H1 (cell line): ENCODE results near the gene APOBEC3F. TPM values are rescaled to one million over a fixed set of nuclear protein-coding genes. Genes with fewer than 3 reads are reported as not detected.
"Not testable (repeated sequence)": the region's sequence is repeated elsewhere in the genome, so short reads cannot be mapped to it uniquely, and the experiment has no call there.

ENCODE experiments used
- CTCF ChIA-PET: fragments of 300-600 bp; sonication (Branson Sonifier 250); formaldehyde crosslinking; loops from one replicate; lab custom pipeline; 2021; ENCODE audit not compliant: partially characterized antibody; lab: Charles Lee
- POLR2A ChIA-PET: fragments of 300-600 bp; sonication (Branson Sonifier 250); formaldehyde crosslinking; loops from one replicate; lab custom pipeline; 2021; ENCODE audit warnings: inconsistent platforms; ENCODE audit not compliant: partially characterized antibody; lab: Charles Lee
- DNase-seq, 2 experiments: peaks; one replicate each; pipeline versions ENCODE4 v3.0.0 to v3.0.0-alpha.2; 2010 to 2022; ENCODE audit warnings: low spot score in 2 of 2, low read depth in 1 of 2, mixed read lengths in 1 of 2
- FAIRE-seq: peaks from 2 replicates; lab custom pipeline; 2011; peaks lifted over from hg19 to GRCh38; lab: Jason Lieb, UNC
- H2AFZ ChIP-seq: 2 replicates; pipeline ENCODE4 v1.8.1; 2012; ENCODE audit warnings: low read length, inconsistent platforms
- H2AK5ac ChIP-seq: 2 replicates; pipeline ENCODE4 v1.6.1; 2013; ENCODE audit warnings: low read depth, low read length
- H2BK120ac ChIP-seq: replicated peaks from 2 replicates; pipeline ENCODE3; 2013; ENCODE audit warnings: low read depth, low read length, inconsistent platforms
- H2BK12ac ChIP-seq: 2 replicates; pipeline ENCODE4 v1.6.1; 2013; ENCODE audit warnings: low read depth, low read length
- H2BK15ac ChIP-seq: 2 replicates; pipeline ENCODE4 v1.6.1; 2013; ENCODE audit warnings: low read length
- H2BK20ac ChIP-seq: 2 replicates; pipeline ENCODE4 v1.6.1; 2013; ENCODE audit warnings: low read length
- H2BK5ac ChIP-seq: 2 replicates; pipeline ENCODE4 v1.6.1; 2013; ENCODE audit warnings: low read depth, low read length
- H3K14ac ChIP-seq: 2 replicates; pipeline ENCODE4 v1.6.1; 2013; ENCODE audit warnings: inconsistent platforms; ENCODE audit not compliant: insufficient read length
- H3K18ac ChIP-seq: 2 replicates; pipeline ENCODE4 v1.6.1; 2013; ENCODE audit warnings: low read length; ENCODE audit errors: extremely low read depth
- H3K23ac ChIP-seq: 2 replicates; pipeline ENCODE4 v1.6.1; 2013; ENCODE audit warnings: inconsistent platforms; ENCODE audit not compliant: insufficient read length
- H3K23me2 ChIP-seq: 2 replicates; pipeline ENCODE4 v1.6.1; 2013; ENCODE audit warnings: low read depth, low read length
- H3K27ac ChIP-seq: 2 replicates; pipeline ENCODE4 v1.6.1; 2011; ENCODE audit warnings: low read depth, low read length, inconsistent platforms
- H3K27me3 ChIP-seq, 4 experiments: replicated peaks in 1 of 4; 1 replicate in 1 of 4; 2 replicates in 3 of 4; pipeline versions ENCODE4 v1.6.1 to v1.8.1; 2011 to 2013; ENCODE audit warnings: low read length in 3 of 4, mild to moderate bottlenecking in 3 of 4, inconsistent platforms in 2 of 4, mixed read lengths in 2 of 4, moderate library complexity in 1 of 4; ENCODE audit not compliant: control insufficient read depth in 3 of 4, insufficient read depth in 3 of 4; ENCODE audit errors: extremely low read depth in 1 of 4
- H3K36me3 ChIP-seq, 4 experiments: 2 replicates each; pipeline versions ENCODE4 v1.6.1 to v1.8.1; 2011 to 2013; ENCODE audit warnings: mild to moderate bottlenecking in 4 of 4, low read length in 3 of 4, moderate library complexity in 2 of 4, control low read depth in 1 of 4, inconsistent platforms in 1 of 4; ENCODE audit not compliant: insufficient read depth in 4 of 4, control insufficient read depth in 2 of 4
- H3K4ac ChIP-seq: replicated peaks from 2 replicates; pipeline ENCODE3; 2013; ENCODE audit warnings: low read length, low read depth, mixed read lengths, inconsistent platforms; ENCODE audit not compliant: insufficient read length
- H3K4me1 ChIP-seq, 4 experiments: replicated peaks in 1 of 4; 1 replicate in 1 of 4; 2 replicates in 3 of 4; pipeline versions ENCODE4 v1.6.1 to v1.8.1; 2011 to 2013; ENCODE audit warnings: low read length in 3 of 4, inconsistent platforms in 2 of 4, mixed read lengths in 1 of 4; ENCODE audit not compliant: insufficient read depth in 4 of 4, control insufficient read depth in 3 of 4
- H3K4me2 ChIP-seq, 2 experiments: 2 replicates each; pipeline versions ENCODE4 v1.6.1 to v1.8.1; 2011 to 2013; ENCODE audit warnings: low read depth in 2 of 2, low read length in 2 of 2, control low read depth in 1 of 2, inconsistent platforms in 1 of 2, mild to moderate bottlenecking in 1 of 2; ENCODE audit not compliant: insufficient read depth in 1 of 2
- H3K4me3 ChIP-seq, 4 experiments: fragments of 200-600, 300-600 bp in 1 of 4; sonication (generic), shearing (Covaris generic), sonication (Bioruptor Twin) in 1 of 4; 2 replicates each; pipeline versions ENCODE4 v1.5.1 to v1.8.1; 2011 to 2016; ENCODE audit warnings: low read length in 4 of 4, low read depth in 3 of 4, control low read depth in 2 of 4, inconsistent platforms in 2 of 4, mild to moderate bottlenecking in 2 of 4, mixed read lengths in 1 of 4, moderate library complexity in 1 of 4; ENCODE audit not compliant: insufficient read depth in 2 of 4; ENCODE audit errors: extremely low read depth in 1 of 4
- H3K56ac ChIP-seq: replicated peaks from 2 replicates; pipeline ENCODE3; 2013; ENCODE audit warnings: low read depth, mild to moderate bottlenecking, mixed read lengths, low read length, inconsistent platforms; ENCODE audit not compliant: insufficient read length
- H3K79me1 ChIP-seq: 2 replicates; pipeline ENCODE4 v1.6.1; 2013; ENCODE audit warnings: low read depth, low read length, control low read depth
- H3K79me2 ChIP-seq, 2 experiments: 2 replicates each; pipeline versions ENCODE4 v1.6.1 to v1.8.1; 2012 to 2013; ENCODE audit warnings: low read length in 2 of 2, mild to moderate bottlenecking in 2 of 2, inconsistent platforms in 1 of 2; ENCODE audit not compliant: insufficient read depth in 2 of 2, control insufficient read depth in 1 of 2
- H3K9ac ChIP-seq, 4 experiments: replicated peaks in 1 of 4; 1 replicate in 1 of 4; 2 replicates in 3 of 4; pipeline versions ENCODE4 v1.6.1 to v1.8.1; 2011 to 2013; ENCODE audit warnings: low read depth in 3 of 4, low read length in 3 of 4, control low read depth in 2 of 4, mild to moderate bottlenecking in 2 of 4, moderate library complexity in 2 of 4, inconsistent platforms in 1 of 4; ENCODE audit errors: extremely low read depth in 1 of 4
- H3K9me3 ChIP-seq, 2 experiments: 2 replicates each; pipeline versions ENCODE4 v1.6.1 to v1.8.1; 2012 to 2013; ENCODE audit warnings: mild to moderate bottlenecking in 2 of 2, moderate library complexity in 2 of 2, control low read depth in 1 of 2, inconsistent platforms in 1 of 2, low read depth in 1 of 2, low read length in 1 of 2, mixed read lengths in 1 of 2; ENCODE audit not compliant: insufficient read depth in 2 of 2
- H4K20me1 ChIP-seq, 2 experiments: replicated peaks in 1 of 2; 2 replicates each; pipeline versions ENCODE3 to v1.8.1; 2011 to 2013; ENCODE audit warnings: inconsistent platforms in 2 of 2, low read length in 2 of 2, mild to moderate bottlenecking in 1 of 2; ENCODE audit not compliant: insufficient read depth in 2 of 2, control insufficient read depth in 1 of 2
- H4K5ac ChIP-seq: 2 replicates; pipeline ENCODE4 v1.6.1; 2013; ENCODE audit warnings: low read length, low read depth, mixed read lengths, inconsistent platforms; ENCODE audit not compliant: insufficient read length
- H4K8ac ChIP-seq: 2 replicates; pipeline ENCODE4 v1.8.0; 2013; ENCODE audit warnings: mild to moderate bottlenecking, moderate library complexity, low read length, inconsistent platforms; ENCODE audit not compliant: insufficient read depth; ENCODE audit errors: extremely low read depth
- H4K91ac ChIP-seq: replicated peaks from 2 replicates; pipeline ENCODE3; 2013; ENCODE audit warnings: low read length, mixed read lengths, inconsistent platforms; ENCODE audit not compliant: insufficient read length
- CBX5 ChIP-seq: fragments of 300-800, 300-1000 bp; sonication (generic); IDR thresholded peaks from 2 replicates; pipeline ENCODE4 v1.7.1; 2016; ENCODE audit warnings: antibody characterized with exemption, low read length, low read depth
- CHD2 ChIP-seq: IDR thresholded peaks from 2 replicates; pipeline ENCODE4 v1.6.1; 2012; ENCODE audit warnings: low read length, improper control_type of control experiment
- KDM5A ChIP-seq: fragments of 200-600 bp; IDR thresholded peaks from 2 replicates; pipeline ENCODE4 v1.7.1; 2012; ENCODE audit warnings: mild to moderate bottlenecking, low read length, inconsistent platforms, mixed read lengths
- SP2 ChIP-seq: IDR thresholded peaks from 2 replicates; pipeline ENCODE4 v1.6.1; 2012; ENCODE audit warnings: mild to moderate bottlenecking, low read length, inconsistent platforms
- SRF ChIP-seq: IDR thresholded peaks from 2 replicates; pipeline ENCODE4 v1.6.1; 2011; ENCODE audit warnings: mild to moderate bottlenecking, low read depth, low read length, moderate library complexity
- SUZ12 ChIP-seq: fragments of 200-600 bp; sonication (generic); IDR thresholded peaks from 2 replicates; pipeline ENCODE4 v1.6.1; 2012; ENCODE audit warnings: mild to moderate bottlenecking, inconsistent platforms, low read length, moderate library complexity, mixed read lengths
- USF2 ChIP-seq: IDR thresholded peaks from 2 replicates; pipeline ENCODE4 v1.6.1; 2011; ENCODE audit warnings: low read length, improper control_type of control experiment
- WGBS, 2 experiments: shearing (Covaris generic) in 1 of 2; methylation state at CpG; one replicate each; pipeline versions ENCODE4 v1.1.6 to v1.1.7; 2013 to 2015; ENCODE audit warnings: low lambda C conversion rate in 2 of 2, mixed read lengths in 2 of 2, inconsistent platforms in 1 of 2, low coverage in 1 of 2, missing lambda C conversion rate in 1 of 2; ENCODE audit not compliant: insufficient replicate concordance in 2 of 2, insufficient coverage in 1 of 2, insufficient read length in 1 of 2; ENCODE audit errors: extremely low coverage in 1 of 2, missing lambda C conversion rate in 1 of 2; 5-methylcytosine and 5-hydroxymethylcytosine counted together
- polyA plus RNA-seq, 7 experiments: library from polyadenylated mRNA; depleted of rRNA in 3 of 7; stranded (reverse) in 5 of 7; unstranded in 2 of 7; fragments of >200 nt in 5 of 7; fragments of 200-250 nt in 2 of 7; gene quantifications; 1 replicate in 5 of 7; 2 replicates in 1 of 7; 4 replicates in 1 of 7; pipeline versions ENCODE4 v1.2.1 to v1.2.3, GENCODE V29; 2011 to 2013; ENCODE audit warnings: missing spikeins in 2 of 7, mixed read lengths in 2 of 7
- total RNA-seq: library from RNA; stranded (reverse); fragmentation: NEBNext Ultra II Directional; extraction: Animal tissue kit (Norgen Biotek cat#: 25700); gene quantifications from 2 replicates; pipeline ENCODE4 v1.2.1, GENCODE V29; 2021

Gene APOBEC3F
- total and polyA plus RNA-seq, 2 of the 8 experiments (the other 6 are each of a cell fraction or from before 2014, with no cell fraction given), result 4.0 to 7.3 TPM

- TF ChIP-seq KDM5A (no peak), USF2 (no peak), CBX5 (no peak), CHD2 (no peak), SRF (no peak), SP2 (no peak), SUZ12 (no peak)
Measured at GRCh38 chr22:39041908-39042307, 1.2 kb downstream of the APOBEC3F start (continued).

GRCh38 chr22:39043063-39043462 is 2.4 kb downstream of the APOBEC3F start:
- H3K9ac ChIP-seq, H4K20me1 ChIP-seq, H3K27ac ChIP-seq, H3K23me2 ChIP-seq, H3K27me3 ChIP-seq, H3K23ac ChIP-seq, H2BK5ac ChIP-seq, H3K56ac ChIP-seq, FAIRE-seq, H2BK15ac ChIP-seq, H3K4me2 ChIP-seq, H4K5ac ChIP-seq, H3K4ac ChIP-seq, H3K18ac ChIP-seq, H3K79me2 ChIP-seq, H4K91ac ChIP-seq, H2AFZ ChIP-seq, H3K9me3 ChIP-seq, POLR2A ChIA-PET, H3K14ac ChIP-seq, H2AK5ac ChIP-seq, H2BK12ac ChIP-seq, H4K8ac ChIP-seq, H2BK20ac ChIP-seq, H3K79me1 ChIP-seq, DNase-seq, H2BK120ac ChIP-seq, H3K4me3 ChIP-seq, H3K36me3 ChIP-seq: not testable (repeated sequence)
- CTCF ChIA-PET, result interaction anchor here (0.7 to 2.0 kb wide), 4 partner anchors 14 to 91 kb away, joined by 3 to 5 read pairs (median 4); no protein-coding TSS in a partner anchor
- WGBS, 2 experiments, result 96% methylated on average over 14 of the region's 18 CpGs; no CpG with 5 or more reads in 1 of the 2 experiments
- peaks cover 3 to 25% (median 14%) of the 10 kb centered on the region in 4 experiments for H3K4me1 ChIP-seq
